Endometrial microvascular endothelial cells (primary cell): ENCODE results near the gene PARP6. TPM values are rescaled to one million over a fixed set of nuclear protein-coding genes. Genes with fewer than 3 reads are reported as not detected.

Experiments
- in situ Hi-C: cut with HindIII; loops from 2 replicates; pipeline ENCODE4 v1.10.0; 2017; ENCODE audit warnings: low sequenced_read_pairs, low pct_unique_long_range_greater_than_20kb; ENCODE audit errors: inconsistent ontology term
- total RNA-seq: library from RNA; depleted of rRNA; stranded (reverse); fragments of >200 nt; gene quantifications from one replicate; pipeline ENCODE4 v1.2.3, GENCODE V29; 2015; ENCODE audit errors: inconsistent ontology term

The PARP6 gene
- total RNA-seq, 1 donor from 2014 or later = 13.4 TPM

DNA sequence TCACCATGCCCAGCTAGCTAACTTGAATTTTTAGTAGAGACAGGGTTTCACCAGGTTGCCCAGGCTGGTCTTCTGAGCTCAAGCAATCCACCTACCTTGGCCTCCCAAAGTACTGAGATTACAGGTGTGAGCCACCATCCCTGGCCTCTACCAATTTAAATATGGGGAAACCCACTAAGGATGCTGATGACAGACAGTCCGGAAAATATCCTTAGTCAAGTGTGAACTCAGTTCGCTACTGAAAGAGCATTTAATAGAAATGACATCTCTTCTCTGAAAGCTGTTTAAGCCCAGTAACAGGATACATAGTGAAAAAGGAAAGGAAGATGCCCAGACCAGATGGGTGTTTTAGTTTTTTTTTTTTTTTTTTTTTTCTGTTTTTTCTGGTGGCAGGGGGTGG, 67.1 kb downstream of the PARP6 start:
- in situ Hi-C loops = no loop called here

DNA sequence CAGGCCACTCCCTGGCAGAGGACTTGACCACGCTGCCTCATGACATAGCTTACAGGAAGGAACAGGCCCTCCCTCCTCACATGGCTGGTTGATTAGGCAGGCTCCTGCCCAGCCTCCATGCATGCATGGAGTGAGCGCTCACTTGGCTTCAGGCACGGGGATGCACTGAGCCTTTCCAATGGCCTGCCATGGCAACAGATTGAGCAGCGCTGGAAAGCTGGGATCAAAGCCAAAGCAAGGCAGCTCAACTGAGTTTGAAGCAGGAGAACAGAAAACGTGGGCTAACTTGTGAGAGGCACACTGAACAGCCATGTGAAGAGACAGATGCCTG, 68.9 kb downstream of the PARP6 start:
- in situ Hi-C loops = no loop called here

GRCh38 chr15:72202801-72203506, 69.4 kb downstream of the PARP6 start:
- in situ Hi-C loops = no loop called here

DNA sequence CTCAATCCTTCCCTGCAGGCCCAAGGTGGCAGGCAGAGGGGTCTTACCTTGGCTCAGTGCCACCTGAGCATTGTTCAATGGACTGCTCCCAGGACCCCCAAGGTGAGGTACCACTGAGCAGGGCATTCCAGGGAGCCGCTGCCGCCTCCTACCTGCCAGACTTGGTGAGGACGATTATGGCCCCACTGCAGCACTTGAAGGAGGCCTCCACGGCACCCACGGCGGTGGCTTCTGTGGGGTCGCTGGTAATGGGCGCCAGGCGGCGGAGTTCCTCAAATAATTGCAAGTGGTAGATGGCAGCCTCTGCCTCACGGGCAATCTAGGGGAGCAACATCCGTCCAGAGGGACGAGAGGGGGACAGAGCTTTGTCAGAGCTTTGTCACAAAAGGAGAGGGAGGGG, 70.1 kb downstream of the PARP6 start:
- in situ Hi-C loops = no loop called here

DNA sequence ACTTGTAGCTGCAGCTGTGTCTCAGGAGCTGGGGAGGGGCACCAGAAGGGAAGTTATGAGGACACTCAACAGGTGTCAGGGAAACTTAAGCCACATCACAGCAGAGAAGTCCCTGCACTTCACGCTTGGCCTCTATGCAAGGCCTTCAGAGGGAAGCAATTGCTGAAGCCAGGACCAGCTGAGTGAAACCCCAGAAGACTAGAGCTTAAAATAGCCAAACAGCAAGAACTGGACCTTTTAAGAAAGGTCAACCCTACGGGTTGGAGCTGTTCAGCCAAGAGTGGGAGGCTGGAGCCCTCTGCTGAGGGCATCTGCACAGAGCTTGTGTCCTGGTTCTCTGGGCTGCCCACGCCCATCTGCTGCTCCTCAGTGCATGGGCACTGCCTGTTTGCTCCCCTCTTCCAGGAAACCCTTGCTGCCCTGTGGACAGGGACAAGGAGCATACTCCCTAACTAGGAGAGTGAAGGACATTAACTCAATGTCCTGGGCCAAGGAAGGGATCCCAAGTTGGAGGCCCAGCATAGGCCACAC, 70.9 kb downstream of the PARP6 start:
- in situ Hi-C loops = no loop called here

- in situ Hi-C loops = no loop called here
Measured at GRCh38 chr15:72200395-72201237, 71.7 kb downstream of the PARP6 start.

- in situ Hi-C loops = no loop called here
Measured at GRCh38 chr15:72199721-72200212, 72.6 kb downstream of the PARP6 start.

DNA sequence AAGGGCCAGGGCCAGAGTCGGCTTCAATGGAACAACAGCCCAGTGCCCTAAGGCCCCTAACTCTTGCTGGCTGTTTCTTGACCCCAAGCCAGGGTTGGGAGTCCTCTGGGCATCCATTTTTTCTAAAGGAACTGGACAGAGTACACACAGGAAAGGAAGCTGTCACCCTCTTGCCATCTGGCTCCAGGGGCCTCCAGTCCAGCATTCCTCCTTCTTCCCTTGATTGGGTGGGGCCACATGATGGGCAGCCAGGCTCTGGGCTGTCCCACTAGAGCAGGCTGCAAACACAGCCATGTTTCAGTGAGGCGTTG, 73.2 kb downstream of the PARP6 start:
- in situ Hi-C loops = no loop called here

- in situ Hi-C loops = no loop called here
Measured at GRCh38 chr15:72198356-72199204, 73.8 kb downstream of the PARP6 start.

GRCh38 chr15:72197460-72198355, 74.6 kb downstream of the PARP6 start, which contains the start of gene GRAMD2A:
Gene GRAMD2A, minus strand, starts transcription at chr15:72197787.
- in situ Hi-C loops = no loop called here

GRCh38 chr15:72197041-72197459, 75.3 kb downstream of the PARP6 start:
- in situ Hi-C loops = no loop called here

DNA sequence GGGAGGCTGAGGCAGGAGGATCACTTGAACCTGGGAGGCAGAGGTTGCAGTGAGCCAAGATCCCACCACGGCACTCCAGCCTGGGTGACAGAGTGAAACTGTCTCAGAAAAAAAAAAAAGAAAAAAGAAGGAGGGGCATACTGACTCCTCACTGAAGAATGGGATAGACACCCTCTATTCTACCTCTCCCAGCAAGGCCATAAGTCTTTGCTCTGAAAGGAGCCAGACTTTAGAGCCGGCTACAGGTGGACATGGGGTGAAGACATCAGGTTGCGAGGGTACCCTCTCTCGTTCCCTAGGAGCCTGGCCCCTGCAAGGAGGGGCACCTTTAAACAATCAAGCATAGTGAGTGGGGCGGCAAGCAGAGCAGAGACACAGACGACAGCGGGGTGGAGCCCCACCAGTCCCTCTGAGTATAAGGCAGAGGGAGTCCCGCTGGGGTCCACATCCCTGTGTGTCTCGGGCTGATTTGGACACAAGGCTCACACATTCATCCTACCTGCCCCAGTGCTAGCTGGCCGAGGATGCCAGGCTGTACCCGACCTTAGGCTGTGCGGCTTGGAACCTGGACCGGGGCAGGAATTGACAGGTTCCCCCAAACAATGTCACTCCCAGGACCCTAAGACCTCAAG, 75.8 kb downstream of the PARP6 start:
- in situ Hi-C loops = no loop called here

- in situ Hi-C loops = no loop called here
Measured at GRCh38 chr15:72195101-72195511, 77.2 kb downstream of the PARP6 start.

GRCh38 chr15:72193836-72194396, 78.4 kb downstream of the PARP6 start:
- in situ Hi-C loops = no loop called here

DNA sequence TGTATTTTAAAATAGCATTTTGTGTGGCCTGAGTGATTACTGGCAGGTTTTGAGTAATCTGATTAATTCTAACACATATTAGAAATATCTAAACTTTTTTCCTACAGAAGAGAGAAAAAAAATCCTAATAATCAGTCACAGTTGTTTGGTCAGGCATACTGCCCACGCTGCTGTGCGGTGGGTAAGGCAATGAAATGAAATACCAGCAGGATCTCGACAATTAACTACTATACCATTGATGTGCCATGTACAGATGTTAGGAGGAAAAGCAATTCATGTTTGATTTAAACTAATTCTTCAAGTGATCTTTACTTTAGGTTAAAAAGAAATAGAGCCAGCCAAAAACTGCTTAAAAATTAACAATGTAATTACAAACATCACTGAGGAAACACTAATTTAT, 79.9 kb downstream of the PARP6 start:
- in situ Hi-C loops = no loop called here
